Right hindlimb (tissue), 1 donor: ENCODE results near the gene SUN3.
"Not testable (repeated sequence)": the region's sequence is repeated elsewhere in the genome, so short reads cannot be mapped to it uniquely, and the experiment has no call there.

Experiments used
- DNase-seq: peaks from one replicate; pipeline ENCODE4 v3.0.0-alpha.2; 2018

The SUN3 gene

GRCh38 chr7:48017674-48018073 lies 11.2 kb downstream of the SUN3 start:
- DNase-seq, result no peak

- no peak for DNase-seq
Measured at GRCh38 chr7:48016641-48017040, 12.3 kb downstream of the SUN3 start.

DNA sequence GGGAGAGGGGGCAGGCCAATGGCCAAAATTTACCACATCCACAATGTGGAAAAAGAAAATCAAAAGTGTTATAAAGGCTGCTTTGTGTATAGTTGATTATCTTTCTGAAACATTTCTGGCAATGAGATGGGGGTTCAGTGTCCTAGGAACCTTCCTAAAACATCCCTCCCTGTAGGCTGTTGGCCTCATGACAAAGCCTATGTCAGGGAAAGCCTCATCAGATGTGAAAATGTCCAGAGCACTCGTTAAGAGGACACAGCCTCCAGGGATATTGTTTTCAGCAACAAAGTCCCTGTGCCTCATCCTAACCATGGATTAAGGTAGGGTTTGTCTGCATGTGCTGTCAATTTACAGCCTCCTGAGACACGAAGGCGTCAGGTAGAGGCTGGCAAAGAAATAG lies 17.0 kb downstream of the SUN3 start:
- no peak for DNase-seq

- no peak for DNase-seq
Measured at GRCh38 chr7:48011323-48011722, 17.6 kb downstream of the SUN3 start.

DNA sequence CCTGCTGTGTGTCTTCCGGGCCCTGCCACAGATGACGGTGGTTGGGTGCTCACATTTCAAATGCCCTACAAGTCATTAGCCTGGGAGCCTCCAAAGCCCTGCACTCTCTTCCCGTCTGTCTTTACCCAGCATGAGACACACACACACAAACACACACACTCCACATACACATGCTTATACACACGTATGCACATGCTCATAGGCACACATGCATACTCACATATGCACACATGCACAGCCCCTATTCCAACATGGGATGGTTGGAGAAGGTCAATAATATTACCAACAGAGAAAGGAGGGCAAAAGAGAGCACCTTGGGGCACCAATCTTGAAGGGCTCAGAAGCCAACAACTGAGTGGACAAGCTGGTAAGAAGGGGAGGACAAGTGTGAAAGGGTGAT lies 19.0 kb downstream of the SUN3 start:
- no peak for DNase-seq

- no peak for DNase-seq
Measured at GRCh38 chr7:48009257-48009656, 19.6 kb downstream of the SUN3 start.

DNA sequence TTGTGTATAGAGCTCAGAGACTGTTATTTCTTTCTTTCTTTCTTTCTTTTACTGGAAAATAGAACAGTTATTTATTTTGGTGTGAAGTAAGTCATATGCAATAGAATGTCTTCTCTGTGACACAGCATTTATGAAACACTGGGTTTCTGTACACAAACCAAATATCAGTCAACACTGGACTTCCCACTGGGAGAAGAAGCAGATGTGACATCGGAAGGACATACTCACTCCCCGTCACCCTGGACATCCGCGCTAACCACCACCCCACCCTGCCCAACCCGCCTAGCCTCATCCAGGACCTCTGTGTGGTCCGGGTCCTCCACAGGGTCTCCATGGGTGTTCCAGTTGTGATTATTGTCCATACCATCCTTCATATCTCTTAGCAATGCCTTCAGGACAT lies 22.0 kb downstream of the SUN3 start:
- DNase-seq, result no peak

GRCh38 chr7:48004638-48005037 lies 24.3 kb downstream of the SUN3 start:
- DNase-seq, result no peak

DNA sequence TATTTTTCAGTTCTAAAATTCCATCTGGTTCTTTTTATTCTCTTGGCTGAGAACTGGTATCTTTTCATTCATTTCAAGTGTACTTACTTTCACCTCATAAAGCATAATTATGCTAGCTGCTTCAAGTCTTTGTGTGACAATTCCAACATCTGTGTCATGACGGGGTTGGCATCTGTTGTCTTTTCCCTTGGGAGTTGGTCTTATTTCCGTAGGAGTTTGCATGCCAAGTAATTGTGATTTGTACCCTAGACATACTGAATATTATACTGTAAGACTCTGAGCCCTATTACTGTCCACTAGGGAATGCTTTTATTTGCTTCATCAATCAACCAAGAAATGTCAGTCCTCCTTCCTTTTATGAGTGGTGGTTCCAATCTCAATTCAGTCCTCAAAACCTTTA lies 24.9 kb downstream of the SUN3 start:
- DNase-seq, result no peak

DNA sequence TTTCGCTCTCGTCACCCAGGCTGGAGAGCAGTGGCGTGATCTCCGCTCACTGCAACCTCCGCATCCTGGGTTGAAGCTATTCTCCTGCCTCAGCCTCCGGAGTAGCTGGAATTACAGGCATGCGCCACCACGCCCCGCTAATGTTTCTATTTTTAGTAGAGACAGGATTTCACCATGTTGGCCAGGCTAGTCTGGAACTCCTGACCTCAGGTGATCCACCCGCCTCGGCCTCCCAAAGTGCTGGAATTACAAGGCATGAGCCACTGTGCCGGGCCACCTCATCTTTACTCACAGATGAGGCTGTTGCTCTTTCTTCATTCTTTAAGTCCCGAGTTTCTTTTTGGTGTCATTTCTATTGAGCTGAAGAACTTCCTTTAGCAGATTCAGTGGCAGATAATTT lies 28.7 kb downstream of the SUN3 start:
- DNase-seq, result not testable (repeated sequence)

- no peak for DNase-seq
Measured at GRCh38 chr7:47999413-47999812, 29.5 kb downstream of the SUN3 start.

DNA sequence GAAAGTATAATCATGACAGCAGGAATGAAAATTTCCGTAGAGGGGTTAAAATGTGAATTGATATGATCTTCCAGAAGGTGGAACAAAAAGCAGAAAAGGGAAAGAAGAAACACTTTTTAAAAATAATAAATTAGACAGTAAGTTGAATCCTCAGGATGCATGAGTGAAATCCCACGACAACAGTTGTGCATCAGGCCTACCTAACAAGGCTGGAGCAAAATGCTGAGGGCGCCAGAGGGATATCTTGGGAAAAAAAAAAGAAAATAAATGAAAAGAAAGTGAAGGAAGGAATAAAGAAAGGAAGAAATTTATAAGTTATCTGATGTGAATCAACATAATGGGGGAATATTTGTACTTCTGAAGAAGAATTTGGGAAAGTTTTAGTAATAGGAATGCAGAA lies 36.5 kb downstream of the SUN3 start:
- no peak for DNase-seq

DNA sequence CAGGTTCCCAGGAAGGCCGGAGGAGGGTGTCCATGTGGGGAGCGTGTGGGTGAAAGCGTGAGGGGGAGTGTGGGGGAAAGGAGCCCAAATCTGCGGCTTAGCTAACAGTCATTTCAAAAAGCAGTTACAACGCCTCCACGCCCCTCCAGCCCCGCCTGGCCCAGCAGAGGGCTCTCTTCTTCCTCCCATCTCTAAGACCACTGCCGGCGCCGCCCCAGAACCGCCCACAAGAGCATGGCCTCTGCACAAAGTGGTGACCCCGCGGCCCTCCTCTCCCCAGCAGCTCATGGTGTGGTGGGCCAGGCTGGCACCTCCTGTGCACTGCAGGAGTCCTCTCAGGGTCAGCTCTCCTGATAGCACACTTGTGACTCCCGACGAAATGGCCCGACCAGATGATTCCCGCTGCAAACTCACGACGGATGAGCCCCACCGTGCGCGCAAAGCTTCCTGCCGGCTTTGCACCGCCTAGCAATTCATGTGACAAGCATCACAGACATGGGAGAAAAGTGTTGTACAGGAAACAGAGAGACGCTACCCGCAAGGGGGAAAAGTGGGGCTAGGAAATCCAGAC lies 37.1 kb downstream of the SUN3 start:
- DNase-seq, result peak; percentile 90

DNA sequence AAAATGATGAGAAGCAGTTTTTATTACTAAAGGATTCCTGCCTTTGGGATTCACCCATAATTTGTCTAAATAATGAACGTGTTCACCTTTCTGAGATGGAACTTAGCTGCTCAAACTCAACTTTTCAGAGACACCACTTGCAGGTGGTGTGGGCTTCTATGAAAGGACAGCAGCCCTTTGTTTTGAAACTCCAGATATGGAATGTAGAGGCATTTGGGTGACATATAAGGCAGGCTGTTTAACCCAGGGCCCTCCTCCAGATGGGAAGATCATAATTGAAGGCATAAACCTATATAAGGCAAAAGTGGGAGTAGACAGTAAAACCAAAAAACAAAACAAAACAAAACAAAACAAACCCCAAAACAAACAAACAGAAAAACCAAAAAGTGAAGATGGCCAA lies 37.6 kb downstream of the SUN3 start:
- no peak for DNase-seq

DNA sequence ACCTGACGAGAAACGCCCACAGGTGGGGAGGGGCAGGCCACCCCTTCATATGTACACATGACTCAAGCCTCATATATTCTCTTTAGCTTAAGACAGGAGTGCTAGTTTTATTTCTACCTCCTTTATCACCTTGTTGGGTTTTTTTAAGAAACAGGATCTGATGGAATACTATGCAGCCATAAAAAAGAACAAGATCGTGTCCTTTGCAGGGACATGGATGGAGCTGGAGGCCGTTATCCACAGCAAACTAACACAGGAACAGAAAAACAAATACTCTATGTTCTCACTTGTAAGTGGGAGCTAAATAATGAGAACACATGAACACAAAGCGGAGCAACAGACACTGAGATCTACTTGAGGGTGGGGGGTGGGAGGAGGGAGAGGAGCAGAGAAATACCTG lies 38.3 kb downstream of the SUN3 start:
- DNase-seq, result no peak

- not testable (repeated sequence) for DNase-seq
Measured at GRCh38 chr7:47989607-47990400, 39.1 kb downstream of the SUN3 start.

DNA sequence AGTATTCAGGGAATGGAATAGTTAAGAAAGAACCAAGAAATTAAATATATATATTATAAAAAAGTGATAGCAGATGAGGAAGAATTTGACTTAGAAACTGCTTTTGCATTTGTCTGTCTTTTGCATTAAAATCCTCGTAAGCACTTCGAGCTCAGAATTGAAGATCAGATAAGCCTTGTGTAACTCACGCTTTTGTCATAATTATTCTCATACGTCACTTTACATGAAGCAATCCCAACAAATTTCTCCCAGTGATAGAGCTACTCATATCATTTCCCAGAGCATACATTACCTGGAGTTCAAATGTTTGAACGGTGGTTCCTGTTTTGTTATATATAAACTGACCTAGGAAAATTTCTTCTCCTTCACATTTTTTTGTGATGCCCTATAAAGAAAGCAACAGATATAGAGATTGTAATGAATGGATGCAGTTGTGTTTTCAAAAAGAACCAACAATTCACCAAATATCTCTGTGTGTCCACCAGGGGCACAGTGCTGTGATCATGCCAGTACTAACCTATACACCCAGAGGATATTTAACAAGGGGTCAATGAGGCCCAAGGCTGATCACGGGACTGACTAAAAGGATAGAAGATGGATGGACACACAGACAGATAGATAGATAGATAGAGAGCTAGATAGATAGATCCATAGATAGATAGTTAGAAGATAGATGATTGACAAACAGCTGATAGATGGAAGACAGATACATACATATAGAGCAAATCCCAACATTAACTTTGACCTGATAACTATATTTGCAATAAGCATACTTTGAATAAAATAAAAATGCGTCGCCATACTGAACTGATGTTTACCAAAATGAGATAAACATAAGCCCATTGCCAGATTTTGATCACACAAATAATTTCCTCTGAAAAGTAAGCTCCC lies 40.2 kb downstream of the SUN3 start:
- no peak for DNase-seq

- no peak for DNase-seq
Measured at GRCh38 chr7:47982610-47983009, 46.3 kb downstream of the SUN3 start.

- not testable (repeated sequence) for DNase-seq
Measured at GRCh38 chr7:47980648-47981047, 48.3 kb downstream of the SUN3 start.

- DNase-seq, result no peak
Measured at GRCh38 chr7:47979832-47980181, 49.1 kb downstream of the SUN3 start.

- DNase-seq, result peak; percentile 94
Measured at GRCh38 chr7:47979145-47979831, 49.6 kb downstream of the SUN3 start, which contains the start of gene HUS1. TSS of gene HUS1 (minus strand) at chr7:47979615. CDS start at chr7:47979519, 96 bp downstream.

- DNase-seq, result no peak
Measured at GRCh38 chr7:47978790-47979144, 50.1 kb downstream of the SUN3 start.

DNA sequence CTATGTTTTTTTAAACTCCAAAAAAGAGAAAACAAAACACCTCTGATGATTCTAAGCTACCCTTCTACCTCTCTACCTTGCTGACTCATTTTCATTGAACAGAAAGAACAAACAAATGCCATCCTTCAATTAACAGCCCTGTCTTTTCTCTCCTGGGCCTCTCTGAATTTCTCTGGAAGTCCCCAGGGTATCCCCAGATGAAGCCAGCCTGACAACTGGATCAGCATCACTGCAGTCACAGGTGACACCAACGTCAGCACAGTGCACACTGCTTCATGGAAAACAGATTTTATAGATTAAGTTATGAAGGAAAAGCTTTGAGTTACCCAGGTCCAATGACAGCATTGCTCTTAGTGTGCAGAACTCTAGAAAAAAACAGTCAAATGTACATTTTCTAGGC lies 55.2 kb downstream of the SUN3 start:
- DNase-seq, result no peak
